ENCODE measurements around the gene LYG2. TPM values are rescaled to one million over a fixed set of nuclear protein-coding genes. Genes with fewer than 3 reads are reported as not detected.

Gene LYG2
- total RNA-seq, 1 donor from 2014 or later: not detected

- H3K36me3 Mint-ChIP-seq (ENCODE audit: low read depth): peaks cover 2% of the 10 kb centered on the region
- DNase-seq (ENCODE audit: low spot score): no peak
- TF ChIP-seq CTCF (IDR thresholded peaks at IDR 0.05): no peak
- H3K9me3 Mint-ChIP-seq (ENCODE audit: low read depth): no peaks in the 10 kb centered on the region
- H3K27ac Mint-ChIP-seq (ENCODE audit: unreplicated experiment): no peak overlapping the region
- no peaks in the 10 kb centered on the region for H3K27me3 Mint-ChIP-seq (ENCODE audit: low read depth)
- no peak overlapping the region for H3K4me3 Mint-ChIP-seq (ENCODE audit: unreplicated experiment)
- H3K4me1 Mint-ChIP-seq (ENCODE audit: low read depth): no peaks in the 10 kb centered on the region
These were observed 4.7 kb upstream of the LYG2 start for GRCh38 chr2:99260184-99260583.

GRCh38 chr2:99259465-99259864 lies 4.0 kb upstream of the LYG2 start:
- Mint-ChIP-seq H3K36me3 (ENCODE audit: low read depth) (peaks cover 2% of the 10 kb centered on the region), H3K27me3 (ENCODE audit: low read depth) (no peaks in the 10 kb centered on the region), H3K9me3 (ENCODE audit: low read depth) (no peaks in the 10 kb centered on the region), H3K27ac (ENCODE audit: unreplicated experiment) (no peak overlapping the region), H3K4me3 (ENCODE audit: unreplicated experiment) (no peak overlapping the region), H3K4me1 (ENCODE audit: low read depth) (no peaks in the 10 kb centered on the region)
- no peak for DNase-seq (ENCODE audit: low spot score)
- TF ChIP-seq CTCF (IDR thresholded peaks at IDR 0.05): no peak

GRCh38 chr2:99256677-99257076 lies 1.2 kb upstream of the LYG2 start:
- H3K4me3 Mint-ChIP-seq (ENCODE audit: unreplicated experiment): no peak overlapping the region
- no peak overlapping the region for H3K27ac Mint-ChIP-seq (ENCODE audit: unreplicated experiment)
- no peaks in the 10 kb centered on the region for H3K4me1 Mint-ChIP-seq (ENCODE audit: low read depth)
- no peaks in the 10 kb centered on the region for H3K27me3 Mint-ChIP-seq (ENCODE audit: low read depth)
- H3K36me3 Mint-ChIP-seq (ENCODE audit: low read depth): peaks cover 2% of the 10 kb centered on the region
- TF ChIP-seq CTCF (IDR thresholded peaks at IDR 0.05): no peak
- peaks cover 3% of the 10 kb centered on the region for H3K9me3 Mint-ChIP-seq (ENCODE audit: low read depth)
- no peak for DNase-seq (ENCODE audit: low spot score)

- H3K9me3 Mint-ChIP-seq (ENCODE audit: low read depth): peaks cover 9% of the 10 kb centered on the region
- no peaks in the 10 kb centered on the region for H3K4me1 Mint-ChIP-seq (ENCODE audit: low read depth)
These were observed 5.5 kb downstream of the LYG2 start for GRCh38 chr2:99249951-99250350.

GRCh38 chr2:99242151-99242550 lies 13.3 kb downstream of the LYG2 start:
- no peaks in the 10 kb centered on the region for H3K9me3 Mint-ChIP-seq (ENCODE audit: low read depth)
- H3K27me3 Mint-ChIP-seq (ENCODE audit: low read depth): no peaks in the 10 kb centered on the region
- H3K36me3 Mint-ChIP-seq (ENCODE audit: low read depth): no peaks in the 10 kb centered on the region
- no peak for TF ChIP-seq CTCF (IDR thresholded peaks at IDR 0.05)
- no peak overlapping the region for H3K27ac Mint-ChIP-seq (ENCODE audit: unreplicated experiment)
- no peak overlapping the region for H3K4me3 Mint-ChIP-seq (ENCODE audit: unreplicated experiment)
- no peak for DNase-seq (ENCODE audit: low spot score)
- H3K4me1 Mint-ChIP-seq (ENCODE audit: low read depth): no peaks in the 10 kb centered on the region

More at GRCh38 chr2:99249951-99250350, 5.5 kb downstream of the LYG2 start:
- Mint-ChIP-seq H3K4me3 (ENCODE audit: unreplicated experiment) (no peak overlapping the region), H3K27me3 (ENCODE audit: low read depth) (no peaks in the 10 kb centered on the region), H3K27ac (ENCODE audit: unreplicated experiment) (no peak overlapping the region), H3K36me3 (ENCODE audit: low read depth) (peaks cover 4% of the 10 kb centered on the region)
- no peak for TF ChIP-seq CTCF (IDR thresholded peaks at IDR 0.05)
- no peak for DNase-seq (ENCODE audit: low spot score)
